Endothelial cell of umbilical vein (primary cell): ENCODE data around the gene TGFBR2. TPM values are rescaled to one million over a fixed set of nuclear protein-coding genes. Genes with fewer than 3 reads are reported as not detected.
A peak's percentile ranks its signal among the peaks of the same experiment; 100 is the strongest.

Source experiments
- Bru-seq: library from RNA; stranded (reverse); fragments of 400-500 nt; gene quantifications from one replicate; lab custom pipeline; 2021; lab: Mats Ljungman, UMichigan
- BruChase-seq, 2 experiments: library from RNA; stranded (reverse); fragments of 400-500 nt; gene quantifications; one replicate each; lab custom pipeline; 2021; lab: Mats Ljungman, UMichigan
- BruUV-seq: library from RNA; stranded (reverse); fragments of 400-500 nt; replicated peaks from 2 replicates; lab custom pipeline; 2021; lab: Mats Ljungman, UMichigan
- CTCF ChIA-PET: fragments of 300-600, 350-600 bp; sonication (Branson Sonifier 250); formaldehyde crosslinking; loops from one replicate; lab custom pipeline; 2021; ENCODE audit warnings: antibody characterized with exemption, inconsistent platforms; lab: Charles Lee
- POLR2A ChIA-PET: fragments of 300-600, 350-600 bp; sonication (Branson Sonifier 250); formaldehyde crosslinking; loops from one replicate; lab custom pipeline; 2021; ENCODE audit warnings: antibody characterized with exemption, inconsistent platforms; lab: Charles Lee
- DNase-seq: peaks from one replicate; pipeline ENCODE4 v3.0.0-alpha.2; 2011; ENCODE audit warnings: low read depth, low spot score
- FAIRE-seq: peaks from 2 replicates; lab custom pipeline; 2011; peaks lifted over from hg19 to GRCh38; lab: Jason Lieb, UNC
- H2AFZ ChIP-seq: 2 replicates; pipeline ENCODE4 v1.6.0; 2012; ENCODE audit warnings: low read depth, low read length, control low read depth, inconsistent platforms
- H3K27ac ChIP-seq: 2 replicates; pipeline ENCODE4 v1.5.1; 2011; ENCODE audit warnings: low read depth, mild to moderate bottlenecking, control low read depth, low read length, moderate library complexity; ENCODE audit not compliant: insufficient read depth
- H3K27me3 ChIP-seq, 2 experiments: 2 replicates each; pipeline versions ENCODE4 v1.6.0 to v1.6.1; 2011; ENCODE audit warnings: low read length in 2 of 2, mixed read lengths in 1 of 2; ENCODE audit not compliant: control insufficient read depth in 2 of 2, insufficient read depth in 2 of 2
- H3K36me3 ChIP-seq, 2 experiments: 2 replicates in 1 of 2; 3 replicates in 1 of 2; pipeline ENCODE4 v1.5.1; 2011; ENCODE audit warnings: low read length in 2 of 2, mild to moderate bottlenecking in 1 of 2, moderate library complexity in 1 of 2; ENCODE audit not compliant: control insufficient read depth in 2 of 2, insufficient read depth in 2 of 2; ENCODE audit errors: extremely low read depth in 1 of 2
- H3K4me1 ChIP-seq: 3 replicates; pipeline ENCODE4 v1.5.1; 2011; ENCODE audit warnings: mild to moderate bottlenecking, low read length; ENCODE audit not compliant: control insufficient read depth, insufficient read depth; ENCODE audit errors: extremely low read depth
- H3K4me2 ChIP-seq: 2 replicates; pipeline ENCODE4 v1.6.1; 2011; ENCODE audit warnings: low read length, control low read depth, mixed read lengths; ENCODE audit not compliant: insufficient read depth
- H3K4me3 ChIP-seq, 3 experiments: fragments of 200-600 bp in 1 of 3; sonication (generic), shearing (Covaris generic) in 1 of 3; replicated peaks in 1 of 3; 2 replicates each; pipeline ENCODE4 v1.5.1; 2011 to 2016; ENCODE audit warnings: control low read depth in 3 of 3, low read length in 3 of 3, mild to moderate bottlenecking in 2 of 3, inconsistent platforms in 1 of 3, low read depth in 1 of 3, moderate library complexity in 1 of 3; ENCODE audit not compliant: insufficient read depth in 1 of 3
- H3K79me2 ChIP-seq: 2 replicates; pipeline ENCODE4 v1.6.0; 2012; ENCODE audit warnings: low read length, inconsistent platforms; ENCODE audit not compliant: control insufficient read depth, insufficient read depth
- H3K9ac ChIP-seq: replicated peaks from 2 replicates; pipeline ENCODE3; 2011; ENCODE audit warnings: low read length, control low read depth; ENCODE audit not compliant: insufficient read depth; ENCODE audit errors: extremely low read depth
- H3K9me1 ChIP-seq: replicated peaks from 3 replicates; pipeline ENCODE4 v1.6.0; 2011; ENCODE audit warnings: mild to moderate bottlenecking, low read length; ENCODE audit not compliant: control insufficient read depth, insufficient read depth; ENCODE audit errors: extremely low read depth
- H3K9me3 ChIP-seq: replicated peaks from 2 replicates; pipeline ENCODE4 v1.5.1; 2012; ENCODE audit warnings: low read length, inconsistent platforms; ENCODE audit not compliant: control insufficient read depth, insufficient read depth
- H4K20me1 ChIP-seq: replicated peaks from 2 replicates; pipeline ENCODE3; 2011; ENCODE audit warnings: mild to moderate bottlenecking, low read length; ENCODE audit not compliant: control insufficient read depth, insufficient read depth; ENCODE audit errors: extremely low read depth
- EZH2 ChIP-seq: IDR thresholded peaks from 2 replicates; pipeline ENCODE4 v1.6.1; 2012; ENCODE audit warnings: borderline replicate concordance, low read depth, mild to moderate bottlenecking, moderate library complexity, low read length, inconsistent platforms; ENCODE audit not compliant: severe bottlenecking
- FOS ChIP-seq: IDR thresholded peaks from 2 replicates; pipeline ENCODE4 v1.6.1; 2011; ENCODE audit warnings: mild to moderate bottlenecking, low read length, moderate library complexity, borderline replicate concordance; ENCODE audit not compliant: insufficient read depth
- GATA2 ChIP-seq: IDR thresholded peaks from 2 replicates; pipeline ENCODE4 v1.7.0; 2011; ENCODE audit warnings: low read depth, mild to moderate bottlenecking, moderate library complexity, mixed read lengths, low read length; ENCODE audit not compliant: insufficient read length, insufficient read depth
- JUN ChIP-seq: IDR thresholded peaks from 2 replicates; pipeline ENCODE4 v1.6.1; 2011; ENCODE audit warnings: borderline replicate concordance, low read depth; ENCODE audit not compliant: insufficient read length, insufficient read depth
- MAX ChIP-seq: IDR thresholded peaks from 2 replicates; pipeline ENCODE4 v1.6.1; 2011; ENCODE audit not compliant: insufficient read depth, insufficient read length
- MYC ChIP-seq: IDR thresholded peaks from one replicate; pipeline ENCODE4 v1.6.1; 2011; ENCODE audit warnings: mild to moderate bottlenecking, low read depth, low read length
- POLR2A ChIP-seq: IDR thresholded peaks from 2 replicates; pipeline ENCODE4 v1.6.1; 2012; ENCODE audit warnings: low read depth, mild to moderate bottlenecking, control low read depth, low read length
- POLR2AphosphoS5 ChIP-seq: IDR thresholded peaks from 2 replicates; pipeline ENCODE4 v1.6.1; 2012; ENCODE audit warnings: low read depth, mild to moderate bottlenecking, control low read depth, low read length, moderate library complexity; ENCODE audit not compliant: insufficient read depth
- dilution Hi-C: fragments of 300-500 bp; cut with MboI; formaldehyde crosslinking; loops from one replicate; pipeline ENCODE4 v1.15.0; 2019; ENCODE audit warnings: low sequenced_read_pairs; ENCODE audit not compliant: extremely low pct_ligation_motif_present
- intact Hi-C: fragments of 100-400 bp; cut with micrococcal nuclease; formaldehyde crosslinking; loops from one replicate; pipeline ENCODE4 v1.10.0; 2022
- long read RNA-seq: library from polyadenylated mRNA; stranded (forward); transcript quantifications from one replicate; pipeline ENCODE4 v2.0.0, GENCODE V29; 2021
- polyA minus RNA-seq, 3 experiments: library from RNA; depleted of rRNA, polyadenylated mRNA; stranded (reverse); fragments of >200 nt; gene quantifications; 1 replicate in 1 of 3; 2 replicates in 2 of 3; pipeline ENCODE4 v1.2.3, GENCODE V29; 2011
- polyA plus RNA-seq, 4 experiments: library from polyadenylated mRNA; depleted of rRNA in 3 of 4; stranded (reverse) in 3 of 4; unstranded in 1 of 4; fragments of >200 nt; gene quantifications; 2 replicates each; pipeline versions ENCODE4 v1.2.1 to v1.2.3, GENCODE V29; 2011 to 2012; ENCODE audit warnings: missing spikeins in 1 of 4
- total RNA-seq: library from RNA; stranded (reverse); gene quantifications from 2 replicates; pipeline ENCODE4 v1.2.3, GENCODE V29; 2021
- TF ChIP-seq, protein P1 (sequence below), 2 donors: IDR thresholded peaks; 1 replicate in 1 of 2; 2 replicates in 1 of 2; pipeline ENCODE4 v1.5.1; 2011; ENCODE audit warnings: low read length in 2 of 2, mild to moderate bottlenecking in 2 of 2, moderate library complexity in 2 of 2, control low read depth in 1 of 2, inconsistent platforms in 1 of 2, low read depth in 1 of 2; ENCODE audit not compliant: insufficient read depth in 1 of 2; ENCODE audit errors: extremely low read depth in 1 of 2

Gene TGFBR2
- total RNA-seq (250 and 259 TPM in 2 replicates), polyA plus RNA-seq (203 and 227 TPM in 2 replicates), polyA minus RNA-seq (448 and 461 TPM in 2 replicates), Bru-seq, nascent RNA (percentile 100 among the genes with signal in this experiment), BruChase-seq, experiment 1, labeled RNA remaining after a 6-hour chase (percentile 97 among the genes with signal in this experiment), BruChase-seq, experiment 2, labeled RNA remaining after a 2-hour chase (percentile 98 among the genes with signal in this experiment)
- polyA plus RNA-seq (2011; cell fraction: cytosol; rRNA removed): 180 and 183 TPM in 2 replicates
- 156 and 180 TPM in 2 replicates for polyA plus RNA-seq (2011; cell fraction: nucleus; rRNA removed)
- polyA plus RNA-seq (2012): 157 and 193 TPM in 2 replicates
- polyA minus RNA-seq (2011; cell fraction: cytosol; rRNA and poly(A)+ RNA removed): 8.2 TPM
- 268 and 339 TPM in 2 replicates for polyA minus RNA-seq (2011; cell fraction: nucleus; rRNA and poly(A)+ RNA removed)
- long read RNA-seq, full-length matches to known transcripts: 327 of 450 reads
- long read RNA-seq, partial matches to known transcripts: 103 of 450 reads
- long read RNA-seq, other reads (novel, unspliced or antisense): 20 of 450 reads

GRCh38 chr3:30606301-30607031 lies at the start of gene TGFBR2:
TGFBR2 (plus strand) TSS chr3:30606601; CDS start chr3:30606884, 283 bp downstream.
- POLR2A ChIA-PET: interaction anchor here (0.7 to 2.6 kb wide), 17 partner anchors 11 to 316 kb away, joined by 3 to 13 read pairs (median 5); no protein-coding TSS in a partner anchor
- Histone ChIP-seq H3K36me3 (no peaks in the 10 kb centered on the region), H3K4me1 (peaks cover 50% of the 10 kb centered on the region), H2AFZ (peak within 1 kb of the TSS; percentile 8), H3K9me3 (no peaks in the 10 kb centered on the region), H3K27me3 (no peaks in the 10 kb centered on the region), H3K9ac (peak within 1 kb of the TSS; percentile 98), H3K4me3 (peak within 1 kb of the TSS; percentile 57 to 99 (median 86)), H4K20me1 (no peaks in the 10 kb centered on the region), H3K4me2 (peak within 1 kb of the TSS; percentile 81), H3K9me1 (no peaks in the 10 kb centered on the region), H3K27ac (peak within 1 kb of the TSS; percentile 96), H3K79me2 (peaks cover 49% of the 10 kb centered on the region)
- dilution Hi-C loops: loop anchor here (25.0 kb wide), 1 partner anchor 269 kb away; no protein-coding TSS in a partner anchor
- peak; percentile 100 for DNase-seq
- CTCF ChIA-PET: interaction anchor here (0.6 to 3.6 kb wide), 37 partner anchors 9 to 593 kb away, joined by 3 to 25 read pairs (median 4); no protein-coding TSS in a partner anchor
- no TSS peak for BruUV-seq
- intact Hi-C loops: loop anchor here (1.0 to 2.0 kb wide), 12 partner anchors 53 to 564 kb away; no protein-coding TSS in a partner anchor
- TF ChIP-seq JUN (peak; percentile 78), POLR2AphosphoS5 (peak; percentile 97), MAX (peak; percentile 65), POLR2A (peak; percentile 79), GATA2 (peak; percentile 51), FOS (peak; percentile 96), EZH2 (no peak), MYC (peak; percentile 70)
- TF ChIP-seq, protein P1, sequence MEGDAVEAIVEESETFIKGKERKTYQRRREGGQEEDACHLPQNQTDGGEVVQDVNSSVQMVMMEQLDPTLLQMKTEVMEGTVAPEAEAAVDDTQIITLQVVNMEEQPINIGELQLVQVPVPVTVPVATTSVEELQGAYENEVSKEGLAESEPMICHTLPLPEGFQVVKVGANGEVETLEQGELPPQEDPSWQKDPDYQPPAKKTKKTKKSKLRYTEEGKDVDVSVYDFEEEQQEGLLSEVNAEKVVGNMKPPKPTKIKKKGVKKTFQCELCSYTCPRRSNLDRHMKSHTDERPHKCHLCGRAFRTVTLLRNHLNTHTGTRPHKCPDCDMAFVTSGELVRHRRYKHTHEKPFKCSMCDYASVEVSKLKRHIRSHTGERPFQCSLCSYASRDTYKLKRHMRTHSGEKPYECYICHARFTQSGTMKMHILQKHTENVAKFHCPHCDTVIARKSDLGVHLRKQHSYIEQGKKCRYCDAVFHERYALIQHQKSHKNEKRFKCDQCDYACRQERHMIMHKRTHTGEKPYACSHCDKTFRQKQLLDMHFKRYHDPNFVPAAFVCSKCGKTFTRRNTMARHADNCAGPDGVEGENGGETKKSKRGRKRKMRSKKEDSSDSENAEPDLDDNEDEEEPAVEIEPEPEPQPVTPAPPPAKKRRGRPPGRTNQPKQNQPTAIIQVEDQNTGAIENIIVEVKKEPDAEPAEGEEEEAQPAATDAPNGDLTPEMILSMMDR (IDR thresholded peaks at IDR 0.05; ENCODE audit: extremely low read depth in 1 of 2, insufficient read depth in 1 of 2, low read depth in 1 of 2, low read length in 2 of 2): peak; percentile 3 to 35
- peak; percentile 92 for FAIRE-seq
